ENCODE results near the gene COLGALT1.
"Not testable (repeated sequence)": the region's sequence is repeated elsewhere in the genome, so short reads cannot be mapped to it uniquely, and the experiment has no call there.

Gene COLGALT1

GRCh38 chr19:17555480-17555928 is at the start of gene COLGALT1:
COLGALT1 (plus strand) TSS chr19:17555649; CDS start chr19:17555714, 65 bp downstream.
- peak; percentile 88 for DNase-seq

DNA sequence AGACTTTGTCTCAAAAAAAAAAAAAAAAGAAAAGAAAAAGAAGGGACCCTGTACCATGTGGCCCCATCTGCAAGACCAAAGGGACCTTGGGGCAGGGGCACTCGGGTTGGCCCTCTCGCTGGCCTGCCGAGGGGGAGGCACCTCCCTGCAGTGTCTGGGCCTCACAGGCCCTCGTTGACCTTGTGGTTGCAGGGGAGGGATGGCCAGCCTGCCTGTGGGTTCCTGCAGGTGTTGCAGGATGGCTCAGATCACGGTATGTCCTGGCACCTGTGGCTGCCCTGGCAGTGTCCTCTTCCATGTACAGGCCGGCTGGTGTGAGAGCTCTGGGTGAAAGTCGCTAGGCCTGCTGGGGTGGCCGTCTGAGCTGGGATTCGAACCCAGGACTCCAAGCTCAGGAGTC is 48.7 kb upstream of the COLGALT1 start:
- DNase-seq, result no peak

- not testable (repeated sequence) for DNase-seq
These were observed 46.9 kb upstream of the COLGALT1 start for GRCh38 chr19:17508558-17508933.

- DNase-seq, result no peak
These were observed 45.0 kb upstream of the COLGALT1 start for GRCh38 chr19:17510220-17510993.

- DNase-seq, result peak; percentile 53
These were observed 43.5 kb upstream of the COLGALT1 start for GRCh38 chr19:17511724-17512573.

DNA sequence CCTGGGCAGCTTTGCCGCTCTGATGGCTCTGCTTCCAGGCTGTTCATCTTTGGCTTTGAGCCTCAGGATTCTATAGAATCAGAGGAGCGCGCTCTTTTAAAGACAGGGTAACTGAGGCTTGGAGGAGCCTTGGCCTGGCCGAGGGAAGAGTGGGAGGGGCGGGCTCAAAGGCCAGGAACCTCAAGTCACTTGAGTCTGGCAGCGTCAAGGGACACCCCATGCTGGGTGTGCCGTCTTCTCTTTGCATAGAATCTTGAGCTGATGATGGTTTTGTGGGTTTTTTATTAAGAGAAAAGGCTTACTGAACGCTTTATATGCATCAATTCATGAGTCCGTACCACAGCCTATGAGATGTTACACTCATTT is 42.9 kb upstream of the COLGALT1 start:
- DNase-seq, result no peak

DNA sequence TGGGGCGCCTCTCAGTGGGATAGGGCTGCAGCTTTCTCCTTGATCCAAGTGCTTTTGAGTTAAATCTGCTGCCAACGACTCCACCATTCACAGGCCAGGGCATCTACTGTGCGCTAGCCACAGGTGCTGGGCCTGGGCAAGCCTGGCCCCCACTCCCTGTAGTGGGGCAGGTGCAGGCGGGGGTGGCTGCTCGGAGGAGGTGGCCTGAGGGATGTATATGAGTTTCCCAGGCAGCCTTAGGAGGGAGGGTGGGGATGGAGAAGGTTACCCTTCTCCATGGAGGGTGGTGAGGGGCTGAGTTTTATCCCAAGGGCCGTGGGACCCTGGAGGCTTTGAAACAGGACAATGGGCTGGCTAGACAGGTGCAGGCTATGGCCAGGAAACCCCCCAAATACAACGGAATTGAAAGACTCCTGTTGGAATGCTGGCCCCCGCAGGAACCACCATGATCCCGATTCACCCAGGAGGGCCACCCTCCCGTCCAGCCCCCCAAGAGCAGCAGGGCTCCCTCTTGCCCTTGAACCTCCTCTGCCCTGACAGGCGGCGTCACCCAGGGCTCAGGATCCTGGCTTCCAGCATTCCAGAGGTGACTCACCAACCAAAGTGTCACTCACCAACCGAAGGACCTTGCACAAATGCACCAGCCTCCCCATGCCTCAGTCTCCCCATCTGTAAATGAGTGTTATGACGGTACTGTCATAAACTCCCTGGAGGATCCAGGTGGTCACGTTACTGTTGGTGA is 39.9 kb upstream of the COLGALT1 start:
- DNase-seq, result no peak

DNA sequence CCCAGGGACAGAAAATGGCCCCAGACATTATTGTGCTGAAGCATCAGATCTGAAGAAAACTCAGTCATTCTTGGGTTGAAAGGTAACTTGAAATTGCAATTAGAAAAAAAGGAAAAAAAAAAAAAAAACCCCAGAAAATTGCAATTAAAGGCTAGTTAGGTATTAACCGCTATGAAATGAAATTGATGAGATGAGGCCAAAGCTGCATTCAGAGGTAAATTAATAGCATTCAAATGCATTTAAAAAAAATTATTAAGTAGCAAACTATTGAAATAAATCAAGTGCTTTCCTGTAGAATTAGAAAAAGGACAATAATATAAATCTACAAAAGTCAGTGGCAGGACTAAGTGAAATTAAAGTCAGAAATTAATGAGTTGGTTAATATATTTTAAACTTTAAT is 37.6 kb upstream of the COLGALT1 start:
- no peak for DNase-seq

DNA sequence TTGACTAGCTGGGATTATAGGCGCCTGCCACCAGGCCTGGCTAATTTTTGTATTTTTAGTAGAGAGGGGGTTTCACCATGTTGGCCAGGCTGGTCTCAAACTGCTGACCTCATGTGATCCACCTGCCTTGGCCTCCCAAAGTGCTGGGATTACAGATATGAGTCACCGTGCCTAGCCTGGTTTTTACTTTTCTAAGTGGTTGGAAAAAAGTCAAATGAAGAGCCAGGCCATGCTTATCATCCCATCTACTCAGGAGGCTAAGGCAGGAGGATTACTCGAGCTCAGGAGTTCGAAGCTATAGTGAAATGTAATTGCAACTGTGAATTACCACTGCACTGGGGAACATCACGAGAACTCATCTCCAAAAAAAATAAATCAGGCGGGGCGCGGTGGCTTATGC is 36.8 kb upstream of the COLGALT1 start:
- not testable (repeated sequence) for DNase-seq

DNA sequence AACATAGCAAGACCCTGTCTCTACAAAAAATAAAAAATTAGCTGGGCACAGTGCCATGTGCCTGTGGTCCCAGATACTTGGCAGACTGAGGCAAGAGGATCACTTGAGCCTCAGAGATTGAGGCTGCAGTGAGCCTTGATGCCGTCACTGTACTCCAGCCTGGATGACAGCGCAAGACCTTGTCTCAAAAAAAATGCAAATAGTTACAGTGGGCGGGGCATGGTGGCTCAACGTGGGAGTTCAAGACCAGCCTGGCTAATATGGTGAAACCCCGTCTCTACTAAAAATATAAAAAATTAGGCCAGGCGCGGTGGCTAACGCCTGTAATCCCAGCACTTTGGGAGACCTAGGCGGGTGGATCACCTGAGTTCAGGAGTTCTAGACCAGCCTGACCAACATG is 35.5 kb upstream of the COLGALT1 start:
- no peak for DNase-seq

DNA sequence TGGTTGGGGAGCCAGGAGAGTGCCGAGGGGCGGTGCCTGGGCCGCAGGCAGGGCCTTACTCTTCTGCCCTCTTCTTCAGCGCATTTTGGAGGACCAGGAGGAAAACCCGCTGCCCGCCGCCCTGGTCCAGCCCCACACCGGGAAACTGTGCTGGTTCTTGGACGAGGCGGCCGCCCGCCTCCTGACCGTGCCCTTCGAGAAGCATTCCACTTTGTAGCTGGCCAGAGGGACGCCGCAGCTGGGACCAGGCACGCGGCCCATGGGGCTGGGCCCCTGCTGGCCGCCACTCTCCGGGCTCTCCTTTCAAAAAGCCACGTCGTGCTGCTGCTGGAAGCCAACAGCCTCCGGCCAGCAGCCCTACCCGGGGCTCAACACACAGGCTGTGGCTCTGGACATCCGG is 34.6 kb upstream of the COLGALT1 start:
- no peak for DNase-seq

DNA sequence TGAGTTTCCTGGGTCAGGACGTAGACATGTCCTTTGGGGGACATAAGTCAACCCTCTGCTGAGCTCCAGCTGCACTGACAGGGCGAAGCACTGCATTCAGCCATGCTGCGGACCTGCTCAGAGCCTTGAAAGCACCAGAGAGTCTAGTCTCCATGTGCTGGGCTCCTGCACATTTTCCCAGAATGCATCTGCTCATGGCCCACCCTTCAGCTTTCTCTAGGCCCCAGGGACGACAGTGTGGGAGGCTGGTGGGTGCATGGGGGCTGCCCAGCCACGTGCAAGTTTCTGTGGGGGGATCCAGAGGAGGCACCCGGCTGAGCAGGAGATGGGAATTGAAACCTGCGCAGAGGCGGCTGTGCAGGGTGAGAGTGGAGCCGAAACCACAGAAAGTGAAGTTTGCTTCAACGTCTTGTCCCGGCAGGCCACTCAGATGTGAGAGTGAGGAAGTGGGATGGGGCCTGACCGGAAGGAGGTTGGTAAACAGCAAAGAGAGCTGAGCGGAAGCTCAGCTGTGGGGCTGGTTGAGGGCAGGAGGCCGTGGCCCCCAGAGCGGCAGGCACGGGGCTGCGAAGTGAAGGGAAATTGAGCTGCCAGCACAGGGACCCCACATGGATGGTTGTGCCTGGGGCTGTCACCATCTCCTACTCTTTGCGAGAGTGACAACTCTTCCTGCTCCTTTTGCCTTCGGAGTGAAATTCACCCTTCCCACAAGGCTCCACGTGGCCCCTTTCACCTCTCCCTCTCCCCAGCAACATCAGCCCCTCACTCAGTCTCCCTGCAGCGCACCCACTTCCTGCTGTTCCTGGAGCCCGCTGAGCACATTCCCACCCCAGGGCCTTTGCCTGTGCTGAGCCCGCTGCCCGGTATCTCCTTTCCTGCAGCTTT is 32.2 kb upstream of the COLGALT1 start:
- no peak for DNase-seq

DNA sequence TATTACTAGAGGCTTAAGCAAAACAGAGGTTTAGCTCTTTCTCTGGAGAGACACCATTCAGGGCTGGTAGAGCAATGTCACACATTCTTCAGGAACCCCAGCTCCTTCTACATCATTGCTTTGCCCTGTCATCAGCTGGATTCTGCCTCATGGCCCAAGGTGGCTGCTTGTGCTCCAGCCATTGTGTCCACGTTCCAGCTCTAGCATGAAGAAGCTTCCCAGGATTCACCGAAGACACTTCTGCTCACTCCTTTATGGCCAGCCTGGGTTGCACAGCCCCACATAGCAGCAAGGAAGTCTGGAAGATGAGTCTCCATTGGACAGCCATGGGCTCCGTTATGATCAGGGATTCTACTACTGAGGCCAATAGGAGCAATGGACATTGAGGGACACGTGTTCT is 30.8 kb upstream of the COLGALT1 start:
- no peak for DNase-seq

GRCh38 chr19:17525141-17525540 is 30.3 kb upstream of the COLGALT1 start:
- DNase-seq, result no peak

DNA sequence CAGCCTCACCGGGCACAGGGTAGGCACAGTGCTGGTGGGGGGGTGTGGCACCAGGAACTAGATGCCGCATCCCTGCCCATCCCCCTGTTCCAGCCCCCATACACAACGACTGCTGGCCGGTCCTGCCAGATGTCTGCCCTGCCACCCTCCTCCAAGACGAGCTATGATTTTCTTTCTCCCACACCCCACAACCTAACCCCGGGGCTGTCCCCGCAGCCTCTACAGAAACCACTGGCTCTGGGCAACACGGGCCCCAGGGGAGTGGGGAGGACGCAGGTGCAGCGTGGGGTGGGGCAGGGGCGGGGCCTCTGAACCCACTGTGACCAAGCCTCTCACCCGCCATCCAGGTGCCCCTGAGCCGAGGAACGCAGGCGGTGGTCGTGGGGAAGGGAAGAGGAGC is 28.5 kb upstream of the COLGALT1 start:
- no peak for DNase-seq

GRCh38 chr19:17527326-17527725 is 28.1 kb upstream of the COLGALT1 start:
- DNase-seq, result no peak

DNA sequence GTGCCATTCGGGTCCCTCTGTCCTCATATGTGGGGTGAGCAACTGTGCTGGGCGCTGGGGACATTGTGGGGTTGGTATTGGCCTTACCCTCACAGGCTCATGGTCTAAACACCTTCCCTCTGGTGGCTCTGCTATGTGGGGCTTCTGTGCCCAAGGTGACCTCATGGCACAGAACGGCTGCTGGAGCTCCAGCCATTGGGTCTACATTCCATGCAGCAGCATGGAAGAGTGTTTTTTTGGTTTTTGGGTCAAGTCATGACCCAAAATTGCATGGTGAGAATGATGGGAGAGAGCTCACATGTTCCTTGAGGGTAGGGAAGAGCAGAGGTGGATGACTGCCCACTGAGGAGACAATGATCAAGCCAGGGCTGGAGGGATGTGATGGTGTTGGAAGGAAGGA is 26.8 kb upstream of the COLGALT1 start:
- no peak for DNase-seq

GRCh38 chr19:17529239-17530158 is 25.9 kb upstream of the COLGALT1 start:
- DNase-seq, result no peak

- DNase-seq, result peak; percentile 66
These were observed 24.9 kb upstream of the COLGALT1 start for GRCh38 chr19:17530586-17530985.

- no peak for DNase-seq
These were observed 23.3 kb upstream of the COLGALT1 start for GRCh38 chr19:17532116-17532515.

GRCh38 chr19:17532557-17532956 is 22.9 kb upstream of the COLGALT1 start:
- DNase-seq, result no peak

Measured in SHP77 treated with DMSO at 0.1 percent for 48 hours (cell line).